Body of pancreas (tissue), 4 donors: ENCODE results near the gene DYRK1A.

ENCODE experiments used
- CTCF ChIP-seq, 7 experiments: fragments of 450-650 bp in 4 of 7; fragments of 200-600 bp in 3 of 7; sonication (generic) in 3 of 7; IDR thresholded peaks; one replicate each; pipeline ENCODE4 v1.5.1; 2016 to 2019; ENCODE audit warnings: antibody characterized with exemption in 7 of 7
- POLR2A ChIP-seq, 3 donors: fragments of 450-650 bp; IDR thresholded peaks; one replicate each; pipeline ENCODE4 v1.6.1; 2016; ENCODE audit warnings: antibody characterized with exemption in 3 of 3, mild to moderate bottlenecking in 2 of 3

GRCh38 chr21:37395961-37396360 is 29.4 kb downstream of the DYRK1A start:
- no peak for TF ChIP-seq CTCF (IDR thresholded peaks at IDR 0.05)
- TF ChIP-seq POLR2A (IDR thresholded peaks at IDR 0.05), result no peak
